Skeletal muscle satellite cell (primary cell): ENCODE measurements around the gene MALAT1. TPM values are rescaled to one million over a fixed set of nuclear protein-coding genes. Genes with fewer than 3 reads are reported as not detected.
A peak's percentile ranks its signal among the peaks of the same experiment; 100 is the strongest.

Experiments used
- H3K27me3 ChIP-seq: 2 replicates; pipeline ENCODE4 v1.7.0; 2013; ENCODE audit warnings: low read length; ENCODE audit not compliant: control insufficient read depth, insufficient read depth
- H3K36me3 ChIP-seq: 2 replicates; pipeline ENCODE4 v1.7.0; 2013; ENCODE audit warnings: mild to moderate bottlenecking, control low read depth, low read length; ENCODE audit not compliant: insufficient read depth
- H3K4me1 ChIP-seq: 2 replicates; pipeline ENCODE4 v1.7.0; 2013; ENCODE audit warnings: low read length; ENCODE audit not compliant: control insufficient read depth, insufficient read depth
- H3K4me2 ChIP-seq: 2 replicates; pipeline ENCODE4 v1.7.0; 2013; ENCODE audit warnings: mild to moderate bottlenecking, low read length
- H3K4me3 ChIP-seq: 2 replicates; pipeline ENCODE4 v1.7.0; 2013; ENCODE audit warnings: low read length
- H3K9ac ChIP-seq: 2 replicates; pipeline ENCODE4 v1.7.0; 2013; ENCODE audit warnings: mild to moderate bottlenecking, low read depth, low read length, moderate library complexity
- H3K9me3 ChIP-seq: replicated peaks from 2 replicates; pipeline ENCODE4 v1.7.0; 2013; ENCODE audit warnings: mild to moderate bottlenecking, control low read depth, low read length
- small RNA-seq: library from RNA; depleted of rRNA; stranded (forward); fragments of <200 nt; gene quantifications from one replicate; pipeline ENCODE3, GENCODE V24; 2012

Gene MALAT1

GRCh38 chr11:65551572-65552387 is 52.9 kb downstream of the MALAT1 start:
- Histone ChIP-seq H3K36me3 (peaks cover 44% of the 10 kb centered on the region), H3K4me1 (peaks cover 37% of the 10 kb centered on the region), H3K4me3 (no peak overlapping the region), H3K9me3 (no peaks in the 10 kb centered on the region), H3K9ac (no peak overlapping the region), H3K4me2 (no peak overlapping the region), H3K27me3 (no peaks in the 10 kb centered on the region)

GRCh38 chr11:65552388-65552951 is 53.6 kb downstream of the MALAT1 start:
- no peak overlapping the region for H3K9ac ChIP-seq
- H3K4me1 ChIP-seq = peaks cover 40% of the 10 kb centered on the region

GRCh38 chr11:65553301-65554001 is 54.6 kb downstream of the MALAT1 start:
- Histone ChIP-seq H3K9ac (no peak overlapping the region), H3K4me1 (peaks cover 41% of the 10 kb centered on the region), H3K4me3 (no peak overlapping the region), H3K4me2 (no peak overlapping the region), H3K27me3 (no peaks in the 10 kb centered on the region), H3K9me3 (no peaks in the 10 kb centered on the region), H3K36me3 (peaks cover 33% of the 10 kb centered on the region)

More at GRCh38 chr11:65552388-65552951, 53.6 kb downstream of the MALAT1 start:
- Histone ChIP-seq H3K4me2 (no peak overlapping the region), H3K36me3 (peaks cover 41% of the 10 kb centered on the region), H3K9me3 (no peaks in the 10 kb centered on the region), H3K4me3 (no peak overlapping the region), H3K27me3 (no peaks in the 10 kb centered on the region)

- peak overlapping the region; percentile 9 for H3K4me2 ChIP-seq
- no peak overlapping the region for H3K4me3 ChIP-seq
- H3K9ac ChIP-seq = no peak overlapping the region
- peaks cover 48% of the 10 kb centered on the region for H3K4me1 ChIP-seq
- no peaks in the 10 kb centered on the region for H3K9me3 ChIP-seq
- no peaks in the 10 kb centered on the region for H3K27me3 ChIP-seq
- H3K36me3 ChIP-seq = peaks cover 25% of the 10 kb centered on the region
These were observed 55.4 kb downstream of the MALAT1 start for GRCh38 chr11:65554057-65554818.

DNA sequence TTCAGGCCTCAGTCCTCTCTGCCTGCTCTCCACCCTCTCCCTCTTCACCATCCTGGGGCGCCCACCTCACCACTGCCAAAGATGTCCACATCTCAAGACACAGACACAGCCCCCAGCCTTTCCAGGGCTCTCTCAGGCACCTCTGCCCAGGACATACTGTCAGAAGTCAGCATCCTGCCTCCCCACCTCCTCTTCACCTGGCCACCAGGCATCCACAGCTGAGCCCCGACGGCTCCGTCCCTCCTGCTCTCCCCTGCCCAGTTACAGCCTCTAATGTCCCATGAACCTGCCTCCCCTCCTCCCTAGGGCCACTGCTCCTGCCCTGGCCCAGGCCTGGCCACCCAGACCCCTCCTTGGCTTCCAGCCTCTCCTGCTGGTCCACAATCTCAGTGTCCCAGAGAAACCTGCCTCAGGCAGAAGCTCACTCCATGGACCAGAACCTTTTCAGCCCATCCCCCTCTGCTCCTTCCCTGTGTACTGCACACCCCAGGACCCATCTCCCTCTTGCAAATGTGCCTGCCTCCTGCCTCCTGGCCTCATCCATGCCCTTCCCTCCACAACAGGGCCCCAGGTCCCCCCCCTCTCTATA is 56.1 kb downstream of the MALAT1 start:
- Histone ChIP-seq H3K4me1 (peaks cover 55% of the 10 kb centered on the region), H3K4me2 (peak overlapping the region; percentile 93), H3K36me3 (peaks cover 22% of the 10 kb centered on the region), H3K27me3 (no peaks in the 10 kb centered on the region), H3K4me3 (peak overlapping the region; percentile 56), H3K9ac (no peak overlapping the region), H3K9me3 (no peaks in the 10 kb centered on the region)

DNA sequence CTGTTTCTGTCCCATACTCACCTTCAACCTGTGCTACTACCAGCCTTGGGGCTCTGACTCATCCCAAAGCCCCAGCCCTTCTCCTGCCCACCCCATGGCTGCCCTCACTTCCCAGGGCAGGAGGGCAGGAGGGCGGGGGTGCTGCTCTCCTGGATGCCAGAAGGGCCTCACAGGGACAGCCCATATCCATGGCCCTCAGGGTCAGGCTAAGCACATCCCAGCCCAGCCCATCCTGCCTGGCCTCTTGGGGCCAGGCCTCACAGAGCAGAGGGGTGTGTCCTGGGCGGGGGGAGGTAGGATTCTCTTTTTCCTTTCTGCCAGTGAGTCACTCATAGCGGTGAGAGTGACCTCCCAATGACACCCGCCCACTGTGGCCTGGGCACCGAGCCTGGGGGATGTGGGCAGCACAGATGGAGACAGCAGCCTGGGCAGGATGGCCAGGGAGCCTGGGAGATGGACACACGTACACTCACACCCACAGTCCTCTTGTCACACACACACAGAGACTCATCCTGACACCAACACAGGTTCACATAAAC is 56.9 kb downstream of the MALAT1 start:
- Histone ChIP-seq H3K36me3 (peaks cover 21% of the 10 kb centered on the region), H3K9me3 (no peaks in the 10 kb centered on the region), H3K4me1 (peaks cover 64% of the 10 kb centered on the region), H3K9ac (peak overlapping the region; percentile 13), H3K4me3 (peak overlapping the region; percentile 56), H3K27me3 (no peaks in the 10 kb centered on the region), H3K4me2 (peak overlapping the region; percentile 93)

Small RNA genes within 50 kb of the gene (small RNA-seq; reads per million reads assigned to genes)
- gene RF01684 = not detected
